GM19372 (cell line): ENCODE results near the gene ZNF865.

ENCODE experiments used
- ATAC-seq: cut with Tn5 transposase; IDR thresholded peaks from one replicate; pipeline ENCODE4 v1.9.1; 2021; ENCODE audit warnings: mild to moderate bottlenecking, low read depth, moderate library complexity; ENCODE audit not compliant: unreplicated experiment

Gene ZNF865

GRCh38 chr19:55643887-55644176 is 38.4 kb downstream of the ZNF865 start:
- ATAC-seq, result no peak

- no peak for ATAC-seq
These were observed 38.9 kb downstream of the ZNF865 start for GRCh38 chr19:55644191-55644833.

- no peak for ATAC-seq
These were observed 39.5 kb downstream of the ZNF865 start for GRCh38 chr19:55644842-55645511.

GRCh38 chr19:55645512-55645881 is 40.0 kb downstream of the ZNF865 start:
- no peak for ATAC-seq

- no peak for ATAC-seq
These were observed 41.7 kb downstream of the ZNF865 start for GRCh38 chr19:55646889-55647731.

GRCh38 chr19:55647732-55648584 is 42.5 kb downstream of the ZNF865 start, which contains the start of gene CCDC106:
TSS of gene CCDC106 (plus strand) at chr19:55648212. CDS start at chr19:55649047, 835 bp downstream.
- no peak for ATAC-seq

- ATAC-seq, result no peak
These were observed 43.3 kb downstream of the ZNF865 start for GRCh38 chr19:55648585-55649267.

GRCh38 chr19:55649268-55650125 is 44.0 kb downstream of the ZNF865 start:
- ATAC-seq, result no peak

- no peak for ATAC-seq
These were observed 44.7 kb downstream of the ZNF865 start for GRCh38 chr19:55650126-55650557.

- no peak for ATAC-seq
These were observed 45.3 kb downstream of the ZNF865 start for GRCh38 chr19:55650602-55651230.

GRCh38 chr19:55651236-55651635 is 45.8 kb downstream of the ZNF865 start:
- ATAC-seq, result no peak

- no peak for ATAC-seq
These were observed 47.1 kb downstream of the ZNF865 start for GRCh38 chr19:55652311-55653128.

GRCh38 chr19:55653651-55654322 is 48.3 kb downstream of the ZNF865 start:
- peak; percentile 46 for ATAC-seq

GRCh38 chr19:55654323-55654867 is 48.9 kb downstream of the ZNF865 start:
- ATAC-seq, result peak; percentile 48

- ATAC-seq, result peak; percentile 37
These were observed 49.6 kb downstream of the ZNF865 start, which contains the start of gene U2AF2 for GRCh38 chr19:55654868-55655647. TSS of gene U2AF2 (plus strand) at chr19:55655035. CDS start at chr19:55655105, 70 bp downstream.

- no peak for ATAC-seq
These were observed 50.2 kb downstream of the ZNF865 start for GRCh38 chr19:55655648-55656040.
